ENCODE measurements around the gene CDH23.

The CDH23 gene

DNA sequence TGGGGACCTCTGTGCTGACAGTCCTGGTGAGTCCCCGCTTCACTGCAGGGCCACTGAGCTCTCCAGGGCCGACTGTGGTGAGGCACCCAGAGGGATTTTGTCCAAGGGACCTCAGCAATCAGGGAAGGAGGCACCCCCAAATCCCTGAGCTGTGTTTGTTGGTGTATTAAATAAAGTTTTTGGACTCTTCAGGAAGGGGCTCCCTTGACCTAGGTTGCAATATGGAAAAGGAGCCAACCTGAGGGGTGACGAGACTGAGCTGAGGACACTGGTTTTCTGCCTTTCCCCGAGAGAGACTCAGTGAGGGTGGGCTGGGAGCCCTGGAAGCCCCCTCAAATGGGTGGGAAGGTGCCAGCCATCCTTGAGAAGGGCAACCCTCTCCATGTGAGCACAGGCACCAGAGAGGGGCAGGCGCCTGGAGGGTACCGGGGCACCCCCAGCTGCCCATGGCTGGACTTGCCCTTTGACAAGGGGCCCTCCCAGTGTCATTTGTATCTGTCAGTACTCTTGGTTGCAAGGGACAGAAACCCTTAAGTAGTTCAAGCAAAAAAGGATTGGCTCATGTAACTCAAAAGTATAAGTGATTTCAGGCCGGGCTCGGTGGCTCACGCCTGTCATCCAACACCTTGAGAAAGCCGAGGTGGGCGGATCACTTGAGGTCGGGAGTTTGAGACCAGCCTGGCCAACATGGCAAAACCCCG is 250.0 kb downstream of the CDH23 start:
- no peak for FAIRE-seq
- no peak for DNase-seq (ENCODE audit: insufficient read length, low spot score)

DNA sequence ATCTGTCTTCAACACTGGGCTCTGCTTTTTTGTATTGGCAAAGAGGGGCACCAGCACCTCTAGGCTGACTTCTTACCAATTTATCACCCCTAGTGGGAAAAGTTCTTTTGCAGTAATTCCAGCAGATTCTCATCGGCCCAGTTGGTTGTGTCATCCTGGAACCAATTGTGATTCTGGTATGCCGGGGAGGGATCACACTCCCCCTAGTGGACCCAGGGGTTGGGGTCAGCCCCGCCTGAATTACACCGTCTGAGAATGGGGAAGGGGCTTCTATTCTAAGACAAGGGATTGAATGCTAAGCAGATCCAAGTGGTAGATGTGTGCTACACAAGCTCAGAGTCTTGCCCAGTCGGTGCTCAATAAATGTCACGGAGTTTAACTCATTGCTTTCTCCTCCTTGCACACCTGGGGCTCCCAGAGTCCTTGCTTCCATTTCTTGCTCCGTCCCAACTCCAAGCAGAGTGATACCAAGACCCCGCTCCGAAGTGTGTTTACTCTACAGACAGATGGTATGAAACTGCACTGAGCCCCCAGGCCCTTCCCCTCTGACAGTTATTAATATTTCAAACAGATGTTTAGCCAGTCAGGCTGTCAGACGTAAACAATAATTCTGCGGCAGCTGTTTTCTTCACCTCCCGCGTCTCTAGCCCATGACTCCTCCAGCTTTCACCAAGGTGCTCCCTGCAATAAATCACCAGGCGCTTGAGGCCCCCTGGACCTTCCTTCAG is 251.0 kb downstream of the CDH23 start:
- DNase-seq (ENCODE audit: insufficient read length, low spot score) = no peak
- FAIRE-seq = no peak

DNA sequence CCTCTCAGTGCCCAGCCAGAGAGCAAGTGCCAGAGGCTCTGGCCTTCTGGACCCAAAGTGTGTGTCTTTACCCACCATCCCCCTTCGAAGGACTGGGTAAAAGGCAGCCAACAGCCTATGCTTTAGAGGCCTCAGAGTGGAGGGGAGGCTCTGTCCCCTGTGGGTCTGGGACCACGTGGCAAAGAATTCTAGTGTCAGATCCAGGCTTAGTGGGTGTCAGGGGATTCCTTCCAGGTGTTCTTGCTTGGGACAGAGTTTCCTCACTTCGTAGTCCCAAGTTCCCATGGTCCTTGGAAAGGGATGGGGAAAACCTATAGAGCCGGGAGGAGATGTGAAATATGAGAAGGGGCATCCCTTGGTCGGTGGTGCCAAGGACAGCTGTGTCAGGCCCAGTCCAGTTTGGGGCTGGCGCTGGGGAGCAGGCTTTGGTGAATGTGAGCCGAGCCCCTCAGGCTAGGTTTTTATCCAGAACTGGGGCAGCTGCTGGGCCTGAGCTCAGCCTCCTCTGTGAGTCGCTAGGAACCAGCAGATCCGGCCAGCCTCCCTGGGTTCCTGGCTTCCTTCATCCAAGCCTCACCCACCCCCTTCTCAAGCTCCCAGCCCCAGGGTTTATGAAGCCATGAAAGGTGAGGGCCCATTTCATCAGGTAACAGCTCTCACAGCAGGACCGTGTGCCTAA is 251.7 kb downstream of the CDH23 start:
- no peak for FAIRE-seq
- DNase-seq (ENCODE audit: insufficient read length, low spot score) = no peak

DNA sequence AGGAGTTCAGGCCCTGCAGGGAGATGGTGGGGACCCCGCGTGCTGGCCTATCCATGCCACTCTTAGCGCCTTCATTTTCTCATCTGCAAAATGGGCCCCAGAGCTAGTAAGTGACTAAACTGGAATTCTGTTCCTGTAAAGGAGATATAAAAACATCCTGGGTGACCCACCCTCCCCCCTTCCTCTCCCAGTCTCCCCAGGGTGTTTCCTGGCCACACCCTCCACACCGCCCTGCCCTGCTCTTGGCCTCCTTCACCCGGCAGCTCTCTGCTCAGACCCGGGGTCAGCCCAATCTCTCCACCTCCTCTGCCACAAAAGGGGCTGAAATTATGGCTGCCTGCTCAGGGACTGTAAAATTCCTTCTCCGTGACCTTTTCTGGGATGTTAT is 252.2 kb downstream of the CDH23 start:
- FAIRE-seq = no peak
- no peak for DNase-seq (ENCODE audit: insufficient read length, low spot score)

DNA sequence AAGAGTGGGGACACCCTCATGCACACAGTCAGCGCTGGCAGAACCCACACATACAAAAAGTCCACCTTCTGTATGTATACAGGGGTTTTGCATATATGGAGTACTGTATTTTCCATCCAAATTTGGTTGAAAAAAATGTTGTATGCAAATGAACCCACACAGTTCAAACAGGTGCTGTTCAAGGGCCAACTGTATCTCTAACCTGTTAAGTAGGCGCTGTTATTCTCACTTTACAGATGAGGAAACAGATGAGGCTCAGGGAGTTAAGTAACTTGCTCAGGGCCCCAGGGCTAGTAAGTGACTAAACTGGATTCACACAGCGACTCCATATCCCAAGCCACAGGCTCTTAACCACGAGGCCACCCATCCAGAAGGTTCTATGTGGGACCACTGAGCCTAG is 252.9 kb downstream of the CDH23 start:
- no peak for DNase-seq (ENCODE audit: insufficient read length, low spot score)
- FAIRE-seq = no peak

DNA sequence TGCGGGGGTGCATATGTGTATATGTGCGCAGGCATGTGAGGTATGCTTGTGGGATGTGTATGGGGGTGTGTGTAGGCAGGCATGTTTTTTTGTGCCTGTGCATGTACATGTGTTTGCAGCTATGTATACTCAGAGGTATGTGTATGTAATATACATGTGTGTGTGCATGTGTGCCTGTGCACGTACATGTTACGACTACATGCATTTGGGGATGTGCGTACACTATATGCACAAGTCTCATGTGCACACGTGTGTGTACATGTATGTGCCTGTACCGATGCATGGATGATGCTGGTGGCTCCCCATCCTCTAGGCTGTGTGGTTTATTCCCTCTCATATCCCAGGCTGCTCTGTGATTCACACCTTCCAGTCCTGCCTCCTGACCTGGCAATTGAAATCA is 253.7 kb downstream of the CDH23 start:
- FAIRE-seq (no peak), DNase-seq (ENCODE audit: insufficient read length, low spot score) (no peak)

DNA sequence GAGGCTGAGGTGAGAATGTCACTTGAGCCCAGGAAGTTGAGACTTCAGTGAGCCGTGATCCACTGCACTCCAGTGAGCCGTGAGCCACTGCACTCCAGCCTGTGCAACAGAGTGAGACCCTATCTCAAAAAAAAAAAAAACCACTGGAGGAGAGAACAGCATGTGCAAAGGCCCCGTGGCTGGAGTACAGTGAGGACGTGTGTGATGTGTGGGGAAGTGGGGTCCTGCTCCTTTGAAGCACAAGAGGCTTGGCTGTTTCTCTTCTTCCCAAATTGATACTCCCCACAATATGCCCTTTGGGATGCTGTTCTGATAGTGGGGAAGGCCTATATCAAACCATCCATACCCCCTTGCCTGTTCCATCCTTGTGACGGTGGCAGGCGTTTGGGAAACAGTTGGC is 254.7 kb downstream of the CDH23 start:
- FAIRE-seq = no peak

DNA sequence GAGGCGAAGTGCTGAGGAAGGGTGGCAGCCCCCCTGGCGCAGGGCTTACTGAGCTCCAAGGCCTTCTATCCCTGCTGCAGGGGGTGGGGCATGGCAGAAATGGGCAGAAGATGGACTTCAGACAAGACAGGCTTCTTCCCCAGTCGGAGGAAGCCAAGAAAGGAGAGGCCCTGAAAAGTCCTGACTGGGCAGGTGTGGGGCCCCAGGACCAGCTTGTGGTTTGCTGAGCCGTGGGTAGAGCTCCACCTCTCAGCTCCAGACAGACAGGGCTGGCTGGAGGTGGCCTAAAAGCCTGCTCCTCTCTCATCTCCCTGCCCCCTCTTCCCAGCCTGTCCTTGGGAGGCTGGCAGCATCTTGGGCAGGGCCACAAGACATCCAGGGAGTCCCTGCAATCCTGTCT is 255.2 kb downstream of the CDH23 start:
- FAIRE-seq (no peak), DNase-seq (ENCODE audit: insufficient read length, low spot score) (no peak)

More for the DNA sequence above, 254.7 kb downstream of the CDH23 start:
- no peak for DNase-seq (ENCODE audit: insufficient read length, low spot score)

DNA sequence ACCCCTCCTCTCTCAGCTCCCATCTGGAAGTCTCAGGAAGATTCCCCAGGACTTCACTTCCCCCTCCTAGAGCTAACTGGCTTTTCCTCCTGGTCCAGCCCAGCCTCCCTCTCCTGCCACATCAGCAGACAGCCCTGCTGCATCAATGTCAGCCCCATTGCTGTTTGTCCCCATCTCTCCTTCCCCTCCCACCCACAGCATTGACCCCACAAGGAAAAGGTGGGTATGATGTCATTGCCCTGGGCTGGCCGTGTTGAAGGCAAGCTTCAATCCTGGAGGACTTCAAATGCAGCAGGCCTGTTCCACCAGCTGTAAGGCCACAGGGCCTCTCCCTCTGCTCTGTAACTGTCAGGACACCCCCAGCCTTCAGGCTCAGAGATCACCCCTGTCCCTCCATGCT is 256.3 kb downstream of the CDH23 start:
- FAIRE-seq (no peak), DNase-seq (ENCODE audit: insufficient read length, low spot score) (no peak)

DNA sequence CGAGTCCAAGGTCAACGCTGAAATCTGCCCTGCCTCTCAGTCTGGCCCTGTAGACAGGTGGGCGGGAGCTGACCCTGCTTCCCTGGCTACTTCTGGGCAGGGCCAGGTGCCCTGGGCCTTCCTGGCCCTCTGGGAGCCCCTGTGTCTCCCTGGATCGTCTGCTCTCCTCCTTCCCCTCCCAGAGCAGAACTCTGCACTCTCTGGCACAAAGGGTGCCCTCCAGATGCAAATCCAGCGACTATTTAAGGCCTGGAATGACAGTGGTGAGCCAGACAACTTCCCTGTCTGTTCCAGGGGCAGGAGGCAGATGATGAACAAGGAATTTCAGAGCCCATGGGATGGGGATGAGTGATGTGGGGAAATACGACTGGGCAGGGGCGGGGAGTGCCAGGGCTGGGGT is 259.5 kb downstream of the CDH23 start:
- no peak for FAIRE-seq
- no peak for DNase-seq (ENCODE audit: insufficient read length, low spot score)

DNA sequence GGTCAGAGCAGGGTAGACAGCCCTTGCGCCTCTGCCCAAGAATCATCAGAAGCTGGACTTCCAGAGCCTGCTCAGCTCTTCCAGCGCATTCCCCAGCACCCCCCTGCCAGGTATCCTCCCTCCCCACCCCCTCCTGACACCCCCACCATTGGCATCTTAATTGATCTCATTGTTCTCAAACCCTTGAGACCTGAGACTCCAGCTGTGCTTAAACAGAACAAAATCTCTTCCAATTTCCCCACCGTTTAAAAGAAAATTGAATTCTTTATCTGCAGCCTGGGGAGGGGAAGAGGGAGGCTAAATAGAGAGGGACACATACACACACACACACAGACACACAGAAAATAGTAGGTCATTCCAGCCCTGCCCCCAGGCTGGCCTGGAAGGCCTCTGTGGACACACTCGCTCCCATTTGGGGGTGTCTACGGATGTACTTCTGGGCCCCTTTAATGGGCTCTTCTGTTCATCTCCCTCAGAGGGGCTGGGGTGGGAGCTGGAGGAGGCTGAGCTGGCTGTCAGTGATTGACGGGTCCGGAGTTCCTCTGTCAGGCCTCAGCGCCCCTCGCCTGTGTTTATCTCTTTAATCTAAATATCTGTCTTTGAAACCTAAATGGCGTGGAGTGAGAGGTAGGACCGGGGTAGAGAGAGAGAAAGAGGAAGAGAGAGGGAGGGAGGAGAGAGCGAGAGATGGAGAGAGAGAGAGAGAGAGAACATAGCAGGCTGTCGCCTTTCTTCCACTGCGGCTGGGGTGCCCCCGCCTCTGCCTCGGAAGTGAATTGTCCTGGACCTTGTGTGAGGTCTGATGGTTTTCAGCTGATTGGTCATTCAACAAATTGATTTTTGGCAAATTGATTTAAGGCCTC is 261.1 kb downstream of the CDH23 start:
- FAIRE-seq (no peak), DNase-seq (ENCODE audit: insufficient read length, low spot score) (no peak)

DNA sequence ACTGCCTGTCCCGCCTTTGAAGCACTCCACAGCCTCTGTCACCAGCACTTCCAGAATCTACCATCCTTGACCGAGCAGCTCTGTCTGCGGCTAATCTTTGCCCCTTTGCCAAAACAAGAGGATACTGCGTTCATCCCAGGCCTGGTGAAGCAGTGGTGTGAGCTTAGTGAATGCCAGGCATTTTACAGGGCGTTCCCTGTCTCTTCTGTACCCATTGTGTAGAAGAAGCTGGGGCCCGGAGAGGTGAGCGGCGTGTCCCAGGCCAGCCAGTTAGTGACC is 261.7 kb downstream of the CDH23 start:
- FAIRE-seq (no peak), DNase-seq (ENCODE audit: insufficient read length, low spot score) (no peak)

DNA sequence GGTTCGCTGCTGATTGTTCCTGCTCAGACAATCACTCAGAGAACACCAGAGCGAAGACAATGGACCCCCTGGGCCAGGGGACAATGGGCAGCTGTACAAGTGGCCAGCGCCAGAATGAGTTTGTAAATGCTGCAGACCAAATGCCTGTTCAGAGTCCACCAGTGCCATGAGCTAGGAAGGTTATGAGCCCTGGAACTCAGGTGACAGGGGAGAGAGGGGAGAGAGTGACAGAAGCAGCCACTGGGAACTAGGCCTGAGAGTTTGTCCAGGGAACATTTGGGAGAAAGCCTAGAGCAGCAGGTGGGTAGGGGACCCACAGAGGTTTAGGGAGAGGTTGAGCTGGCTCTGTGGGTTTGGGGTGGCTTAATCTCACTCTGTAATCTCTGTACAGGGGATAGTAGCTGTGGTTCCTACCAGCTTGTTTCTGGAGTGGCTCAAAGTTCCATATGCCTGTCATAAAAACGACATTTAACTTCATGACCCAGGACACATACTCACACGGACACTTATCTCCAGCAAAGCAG is 262.5 kb downstream of the CDH23 start:
- DNase-seq (ENCODE audit: insufficient read length, low spot score) = no peak
- no peak for FAIRE-seq

DNA sequence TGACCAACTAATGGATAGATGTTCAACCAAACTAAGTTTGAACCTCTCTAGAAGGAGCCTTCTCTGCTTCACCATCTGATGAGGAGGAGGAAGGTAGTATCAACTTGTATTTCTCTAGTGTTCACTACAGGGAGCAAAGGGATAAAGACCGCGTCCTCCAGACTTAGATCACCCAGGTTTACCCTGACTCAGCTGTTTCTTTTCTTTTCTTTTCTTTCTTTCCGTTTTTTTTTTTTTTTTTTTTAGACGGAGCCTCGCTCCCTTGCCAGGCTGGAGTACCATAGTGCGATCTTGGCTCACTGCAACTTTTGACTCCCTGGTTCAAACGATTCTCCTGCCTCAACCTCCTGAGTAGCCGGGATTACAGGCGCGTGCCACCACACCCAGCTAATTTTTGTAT is 263.0 kb downstream of the CDH23 start:
- no peak for FAIRE-seq
- no peak for DNase-seq (ENCODE audit: insufficient read length, low spot score)

DNA sequence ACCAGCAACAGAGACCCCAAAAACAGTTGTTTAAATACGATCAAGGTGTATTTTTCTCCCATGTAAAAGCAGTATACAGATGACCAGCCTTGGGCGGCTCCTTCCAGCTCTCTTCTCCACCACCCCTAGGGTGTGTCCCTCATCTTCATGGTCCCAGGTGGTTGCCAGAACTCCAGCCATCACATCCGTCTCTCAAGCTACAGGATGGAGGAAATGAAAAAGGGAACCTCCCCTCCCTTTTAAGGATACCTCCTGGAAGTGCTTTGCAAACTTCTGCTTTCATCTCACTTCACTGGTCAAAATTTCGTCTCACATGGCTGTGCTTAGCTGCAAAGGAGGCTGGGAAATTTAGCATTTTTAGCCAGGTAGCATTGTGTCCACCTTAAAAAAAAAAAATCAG is 263.6 kb downstream of the CDH23 start:
- FAIRE-seq (no peak), DNase-seq (ENCODE audit: insufficient read length, low spot score) (no peak)

DNA sequence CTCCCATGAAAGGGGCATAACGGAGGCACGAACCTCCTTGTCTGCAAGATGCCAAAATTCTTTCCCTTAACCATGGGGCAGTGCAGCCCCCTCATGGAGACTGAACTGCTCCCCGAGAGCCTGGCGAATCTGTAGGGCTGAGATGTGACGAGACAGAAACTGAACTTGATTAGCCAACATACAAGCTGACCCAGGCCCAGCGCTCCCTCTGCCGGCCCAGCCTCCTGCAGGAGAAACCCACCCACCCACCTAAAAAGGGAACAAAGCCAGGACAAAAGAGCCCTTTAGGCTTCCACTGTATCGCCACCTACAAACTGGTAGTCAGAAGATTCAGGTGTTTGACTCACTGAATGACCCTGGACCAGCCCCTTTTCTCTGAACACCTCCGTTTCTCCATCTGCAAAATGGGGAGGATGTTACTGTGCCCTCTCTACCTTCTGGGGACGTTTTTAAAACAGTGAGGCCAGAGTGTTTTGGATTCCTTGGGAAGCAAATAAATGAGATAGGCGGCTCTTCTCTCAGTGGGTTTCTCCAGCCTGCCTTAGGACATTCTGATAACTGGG is 264.4 kb downstream of the CDH23 start:
- no peak for FAIRE-seq
- no peak for DNase-seq (ENCODE audit: insufficient read length, low spot score)

DNA sequence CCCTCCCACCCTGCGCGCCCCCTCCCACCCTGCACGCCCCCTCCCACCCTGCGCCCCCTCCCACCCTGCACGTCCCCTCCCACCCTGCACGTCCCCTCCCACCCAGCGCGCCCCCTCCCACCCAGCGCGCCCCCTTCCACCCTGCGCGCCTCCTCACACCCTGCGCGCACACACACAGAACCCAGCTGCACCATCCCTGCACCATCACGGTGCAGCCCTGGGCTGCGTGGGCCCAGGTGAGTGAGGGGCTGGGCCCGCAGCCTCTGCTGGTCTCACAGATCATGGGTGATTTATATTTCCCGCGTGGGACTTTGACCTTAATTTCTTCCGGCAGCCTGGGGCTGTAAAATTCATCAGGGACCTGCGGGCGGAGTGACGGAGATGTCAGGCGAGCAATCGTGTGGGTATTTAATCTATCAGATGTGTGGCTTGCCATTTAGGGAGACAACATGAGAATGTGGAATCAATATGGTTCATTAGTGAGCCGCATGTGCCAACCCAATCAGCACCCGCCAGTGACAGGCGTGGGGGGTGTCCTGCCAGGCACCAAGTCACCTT is 265.1 kb downstream of the CDH23 start:
- DNase-seq (ENCODE audit: insufficient read length, low spot score) = no peak
- no peak for FAIRE-seq

DNA sequence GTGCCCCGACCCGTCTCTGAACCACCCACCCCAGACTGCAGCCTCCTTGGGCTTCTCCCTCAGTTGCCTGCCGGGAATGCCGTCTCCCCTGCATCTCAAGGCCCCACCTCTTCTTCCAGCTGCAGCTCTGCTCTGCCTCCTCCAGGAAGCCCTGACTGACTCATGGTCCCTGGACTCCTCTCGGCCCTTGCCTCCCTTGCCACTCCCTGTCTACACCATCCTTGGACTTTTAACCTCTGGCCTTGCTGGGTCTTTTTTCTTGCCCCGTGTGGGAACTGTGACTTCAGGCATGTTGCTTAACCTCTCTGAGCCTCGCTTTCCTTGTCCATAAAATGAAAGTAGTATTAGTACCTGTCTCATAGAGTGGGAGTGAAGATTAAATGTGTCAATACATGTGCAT is 266.6 kb downstream of the CDH23 start:
- DNase-seq (ENCODE audit: insufficient read length, low spot score) (no peak), FAIRE-seq (no peak)

DNA sequence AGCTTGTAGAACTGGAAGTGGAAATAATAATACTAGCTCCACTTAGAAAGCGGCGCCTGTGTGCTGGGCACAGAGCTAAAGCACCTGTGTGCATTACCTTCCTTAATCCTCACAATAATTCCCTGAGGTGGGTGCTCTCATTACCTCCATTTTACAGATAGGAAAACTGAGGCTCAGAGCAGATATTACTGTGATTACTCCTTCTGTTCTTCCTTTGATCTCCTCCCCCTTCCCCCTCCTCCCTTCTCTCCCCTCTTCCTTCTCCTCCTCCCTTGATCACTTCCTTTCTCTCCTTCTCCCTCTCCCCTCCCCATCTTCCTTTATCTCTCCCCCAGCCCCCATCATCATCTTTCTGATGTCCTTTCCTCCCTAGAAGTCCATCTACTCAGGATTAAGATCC is 267.9 kb downstream of the CDH23 start:
- DNase-seq (ENCODE audit: insufficient read length, low spot score) = no peak
- FAIRE-seq = no peak

DNA sequence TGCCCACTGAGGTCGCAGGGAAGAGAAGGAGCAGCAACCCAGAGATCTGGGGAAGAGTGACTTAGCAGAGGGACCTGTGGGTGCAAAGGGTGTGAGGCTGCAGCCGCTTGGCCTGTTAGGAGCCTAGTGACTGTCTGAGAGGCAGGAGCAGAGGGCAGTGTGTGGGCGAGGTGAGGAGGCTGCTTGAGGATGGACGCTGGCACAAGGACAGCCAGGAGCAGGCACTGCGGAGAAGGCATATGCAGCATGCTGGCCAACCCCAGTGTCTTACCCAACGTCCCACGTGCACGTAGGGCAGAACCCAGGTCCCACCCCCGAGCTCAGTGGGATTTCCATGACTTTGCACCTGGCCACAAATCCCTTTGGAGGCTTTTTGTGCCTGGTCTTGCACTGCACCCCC is 268.7 kb downstream of the CDH23 start:
- DNase-seq (ENCODE audit: insufficient read length, low spot score) (no peak), FAIRE-seq (no peak)
